Measurements from ENCODE around the gene LPCAT3.

LPCAT3 gene

DNA sequence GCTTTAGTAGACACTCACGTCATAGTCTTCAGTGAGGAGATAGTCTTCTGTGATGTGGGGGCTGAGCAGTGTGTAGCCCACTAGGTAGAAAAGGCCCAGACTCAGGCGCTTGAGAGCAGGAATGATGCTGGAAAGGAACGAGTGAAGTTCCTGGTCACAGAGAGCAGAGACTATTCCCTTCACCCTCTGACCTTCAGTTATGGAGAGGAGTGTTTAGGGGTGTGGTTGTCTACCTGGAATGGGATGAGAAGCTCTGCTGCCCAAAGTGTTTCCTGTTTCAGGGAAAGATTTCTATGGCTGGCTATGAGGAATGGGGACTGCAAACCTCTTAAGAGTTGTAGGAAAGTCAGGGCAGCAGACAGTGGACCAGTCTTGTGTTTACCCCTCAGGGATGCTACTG lies 38.8 kb downstream of the LPCAT3 start:
- Histone ChIP-seq H3K27me3 (no peaks in the 10 kb centered on the region), H3K27ac (no peak overlapping the region), H3K36me3 (peaks cover 86% of the 10 kb centered on the region), H3K4me1 (ENCODE audit: control insufficient read depth in 1 of 2, insufficient read depth in 1 of 2, low read depth in 1 of 2, low read length in 1 of 2) (no peaks in the 10 kb centered on the region), H3K4me3 (ENCODE audit: low read depth in 1 of 2, low read length in 1 of 2) (no peak overlapping the region), H3K9me3 (no peaks in the 10 kb centered on the region)
- TF ChIP-seq CTCF (IDR thresholded peaks at IDR 0.05) = no peak

- Histone ChIP-seq H3K27ac (no peak overlapping the region), H3K36me3 (peaks cover 91% of the 10 kb centered on the region)
Measured at GRCh38 chr12:6979021-6979420, 39.3 kb downstream of the LPCAT3 start.

DNA sequence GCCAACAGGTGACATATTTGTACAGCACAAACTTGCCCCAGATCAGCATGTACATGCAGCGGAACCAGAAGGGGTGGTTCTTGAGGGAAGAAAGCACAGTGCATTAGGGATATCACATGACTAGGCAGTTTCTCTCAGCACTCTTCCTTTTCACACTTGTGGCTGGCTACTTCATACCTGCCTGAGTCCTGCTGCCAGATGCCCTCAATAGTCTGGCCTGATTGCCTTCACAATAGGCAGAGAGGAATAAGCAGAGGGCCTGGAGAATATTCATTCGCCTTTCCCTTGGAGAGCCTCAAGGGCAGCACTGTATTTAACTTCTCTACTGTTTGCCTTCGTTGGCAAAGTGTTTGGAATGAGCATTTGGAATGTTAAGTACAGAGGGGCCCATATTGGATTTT lies 39.7 kb downstream of the LPCAT3 start:
- H3K27ac ChIP-seq = no peak overlapping the region
- no peaks in the 10 kb centered on the region for H3K4me1 ChIP-seq (ENCODE audit: control insufficient read depth in 1 of 2, insufficient read depth in 1 of 2, low read depth in 1 of 2, low read length in 1 of 2)
- H3K4me3 ChIP-seq (ENCODE audit: low read depth in 1 of 2, low read length in 1 of 2) = no peak overlapping the region
- H3K36me3 ChIP-seq = peaks cover 93% of the 10 kb centered on the region
- no peak for TF ChIP-seq CTCF (IDR thresholded peaks at IDR 0.05)
- H3K27me3 ChIP-seq = no peaks in the 10 kb centered on the region
- no peaks in the 10 kb centered on the region for H3K9me3 ChIP-seq

More at GRCh38 chr12:6979021-6979420, 39.3 kb downstream of the LPCAT3 start:
- no peak overlapping the region for H3K4me3 ChIP-seq (ENCODE audit: low read depth in 1 of 2, low read length in 1 of 2)
- no peaks in the 10 kb centered on the region for H3K9me3 ChIP-seq
- H3K4me1 ChIP-seq (ENCODE audit: control insufficient read depth in 1 of 2, insufficient read depth in 1 of 2, low read depth in 1 of 2, low read length in 1 of 2) = no peaks in the 10 kb centered on the region
- no peaks in the 10 kb centered on the region for H3K27me3 ChIP-seq
- no peak for TF ChIP-seq CTCF (IDR thresholded peaks at IDR 0.05)

GRCh38 chr12:6978188-6978587 lies 40.1 kb downstream of the LPCAT3 start:
- Histone ChIP-seq H3K4me3 (ENCODE audit: low read depth in 1 of 2, low read length in 1 of 2) (no peak overlapping the region), H3K36me3 (peaks cover 91% of the 10 kb centered on the region), H3K4me1 (ENCODE audit: control insufficient read depth in 1 of 2, insufficient read depth in 1 of 2, low read depth in 1 of 2, low read length in 1 of 2) (no peaks in the 10 kb centered on the region), H3K27ac (no peak overlapping the region), H3K9me3 (no peaks in the 10 kb centered on the region), H3K27me3 (no peaks in the 10 kb centered on the region)
- TF ChIP-seq CTCF (IDR thresholded peaks at IDR 0.05) = no peak

GRCh38 chr12:6977653-6978052 lies 40.6 kb downstream of the LPCAT3 start:
- Histone ChIP-seq H3K27ac (no peak overlapping the region), H3K9me3 (no peaks in the 10 kb centered on the region), H3K27me3 (no peaks in the 10 kb centered on the region), H3K4me3 (ENCODE audit: low read depth in 1 of 2, low read length in 1 of 2) (no peak overlapping the region), H3K36me3 (peaks cover 86% of the 10 kb centered on the region), H3K4me1 (ENCODE audit: control insufficient read depth in 1 of 2, insufficient read depth in 1 of 2, low read depth in 1 of 2, low read length in 1 of 2) (no peaks in the 10 kb centered on the region)
- TF ChIP-seq CTCF (IDR thresholded peaks at IDR 0.05) = no peak
